GM12892 (cell line): ENCODE measurements around the gene ADGRL3.

Experiments used
- POLR2A ChIP-seq: IDR thresholded peaks from 2 replicates; pipeline ENCODE4 v1.6.1; 2011; ENCODE audit warnings: low read depth, low read length, control low read depth
- POLR2AphosphoS5 ChIP-seq: IDR thresholded peaks from 2 replicates; pipeline ENCODE4 v1.6.1; 2011; ENCODE audit warnings: low read depth, low read length, control low read depth

DNA sequence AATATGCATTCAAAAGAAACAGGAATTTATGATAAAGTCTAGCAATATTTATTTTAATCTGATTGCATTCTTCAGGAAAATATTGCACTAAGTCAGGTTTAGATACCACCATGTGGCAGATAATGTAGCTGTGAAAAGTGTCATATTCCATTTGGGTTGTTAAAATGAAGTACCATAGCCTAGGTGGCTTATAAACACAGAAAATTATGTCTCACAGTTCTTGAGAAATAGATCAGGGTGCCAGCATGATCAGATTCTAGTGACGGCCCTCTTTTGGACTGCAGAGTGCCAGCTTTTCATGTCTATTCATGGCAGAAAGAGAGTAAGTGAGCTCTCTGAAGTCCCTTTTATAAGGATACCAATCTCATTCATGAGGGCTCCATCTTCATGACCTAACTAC lies 5.6 kb upstream of the ADGRL3 start:
- TF ChIP-seq POLR2A = no peak
- TF ChIP-seq POLR2AphosphoS5 = no peak
